GM19324 (cell line): Measurements from ENCODE around the gene SARDH.

ENCODE experiments used
- ATAC-seq: cut with Tn5 transposase; IDR thresholded peaks from one replicate; pipeline ENCODE4 v1.9.1; 2021; ENCODE audit warnings: mild to moderate bottlenecking, moderate library complexity; ENCODE audit not compliant: unreplicated experiment, low FRiP score

SARDH gene

GRCh38 chr9:133737774-133738639, at the start of gene SARDH:
TSS of gene SARDH (minus strand) at chr9:133738352. CDS start at chr9:133734173, 4,179 bp downstream.
- ATAC-seq = no peak

GRCh38 chr9:133787754-133788025, 49.5 kb upstream of the SARDH start:
- ATAC-seq = no peak

GRCh38 chr9:133786907-133787753, 49.0 kb upstream of the SARDH start:
- ATAC-seq = no peak

GRCh38 chr9:133786371-133786753, 48.2 kb upstream of the SARDH start:
- ATAC-seq = no peak

GRCh38 chr9:133785753-133786370, 47.7 kb upstream of the SARDH start:
- no peak for ATAC-seq

GRCh38 chr9:133784731-133785561, 46.8 kb upstream of the SARDH start:
- ATAC-seq = no peak

- ATAC-seq = no peak
Measured at GRCh38 chr9:133783331-133783731, 45.2 kb upstream of the SARDH start.

- no peak for ATAC-seq
Measured at GRCh38 chr9:133782157-133783130, 44.3 kb upstream of the SARDH start.

- no peak for ATAC-seq
Measured at GRCh38 chr9:133781828-133782135, 43.6 kb upstream of the SARDH start.

GRCh38 chr9:133780962-133781827, 43.0 kb upstream of the SARDH start:
- ATAC-seq = no peak

GRCh38 chr9:133780404-133780945, 42.3 kb upstream of the SARDH start:
- ATAC-seq = no peak

GRCh38 chr9:133779516-133780403, 41.6 kb upstream of the SARDH start:
- ATAC-seq = no peak

- ATAC-seq = no peak
Measured at GRCh38 chr9:133779081-133779480, 40.9 kb upstream of the SARDH start.

GRCh38 chr9:133778336-133779013, 40.3 kb upstream of the SARDH start:
- no peak for ATAC-seq

GRCh38 chr9:133777871-133778270, 39.7 kb upstream of the SARDH start:
- ATAC-seq = no peak

GRCh38 chr9:133777068-133777791, 39.1 kb upstream of the SARDH start:
- no peak for ATAC-seq
